ENCODE data around the gene PRSS27.
"Not testable (repeated sequence)": the region's sequence is repeated elsewhere in the genome, so short reads cannot be mapped to it uniquely, and the experiment has no call there.

The PRSS27 gene

DNA sequence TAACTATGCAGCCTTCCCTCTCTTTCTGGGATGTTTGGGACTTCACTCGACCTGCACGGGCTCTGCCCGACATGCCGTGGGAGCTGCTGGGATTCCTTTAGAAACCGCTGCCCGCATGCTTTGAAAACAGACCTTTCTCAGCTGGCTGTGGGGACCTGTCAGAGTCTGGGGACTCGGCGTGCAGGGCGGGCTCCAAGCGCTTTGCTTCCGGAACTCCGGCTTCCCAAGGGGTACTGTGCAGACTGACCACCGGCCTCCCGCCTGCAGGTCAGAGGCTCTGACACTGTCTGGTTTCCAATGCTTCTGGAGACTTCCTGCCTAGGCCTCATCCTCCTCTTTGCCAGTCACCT lies 11.8 kb downstream of the PRSS27 start:
- DNase-seq, result no peak

DNA sequence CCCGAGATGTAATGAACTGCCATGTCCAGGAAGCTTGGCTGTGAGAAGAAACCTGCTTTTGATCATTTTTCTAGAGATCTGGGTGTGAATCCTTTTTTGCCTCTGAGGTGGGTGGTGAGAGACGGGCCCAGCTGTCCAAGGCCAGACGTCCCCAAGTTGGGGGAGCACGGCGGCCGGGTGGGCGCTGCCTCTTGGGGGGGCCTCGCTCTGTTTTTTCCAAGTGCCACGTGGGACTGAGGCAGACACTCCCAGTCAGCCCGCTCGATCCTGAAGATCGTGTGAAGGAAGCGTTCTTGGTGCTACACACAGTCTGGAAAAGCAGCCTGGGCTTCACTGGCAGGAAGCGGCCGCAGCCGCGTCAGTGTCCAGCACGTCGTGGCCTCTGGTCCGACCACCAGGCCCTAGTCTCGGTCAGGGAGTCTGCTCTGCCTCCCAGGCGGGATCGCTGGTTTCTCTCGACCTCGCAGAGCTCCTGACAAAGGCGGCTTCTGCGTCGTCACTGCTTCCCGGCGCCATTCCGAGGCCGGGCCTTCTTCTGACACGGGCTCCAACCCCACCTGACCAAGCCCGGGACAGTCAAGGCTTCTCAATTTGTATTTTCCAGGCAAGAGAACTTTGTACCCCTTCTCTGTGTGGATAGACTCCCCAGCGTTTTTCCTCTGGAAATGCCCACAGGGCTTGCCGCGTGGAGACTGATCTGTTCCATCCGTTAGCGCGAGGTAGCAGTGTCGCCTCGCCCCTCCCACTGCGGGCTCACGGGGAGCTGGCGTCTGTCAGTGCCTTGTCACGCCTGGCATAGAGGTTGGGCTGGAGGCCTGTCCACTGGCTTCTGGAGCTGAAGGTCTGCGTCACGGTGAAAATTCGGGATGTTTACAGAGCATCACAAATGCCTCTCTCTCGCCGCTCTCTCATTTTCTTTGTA lies 12.4 kb downstream of the PRSS27 start:
- DNase-seq, result no peak

DNA sequence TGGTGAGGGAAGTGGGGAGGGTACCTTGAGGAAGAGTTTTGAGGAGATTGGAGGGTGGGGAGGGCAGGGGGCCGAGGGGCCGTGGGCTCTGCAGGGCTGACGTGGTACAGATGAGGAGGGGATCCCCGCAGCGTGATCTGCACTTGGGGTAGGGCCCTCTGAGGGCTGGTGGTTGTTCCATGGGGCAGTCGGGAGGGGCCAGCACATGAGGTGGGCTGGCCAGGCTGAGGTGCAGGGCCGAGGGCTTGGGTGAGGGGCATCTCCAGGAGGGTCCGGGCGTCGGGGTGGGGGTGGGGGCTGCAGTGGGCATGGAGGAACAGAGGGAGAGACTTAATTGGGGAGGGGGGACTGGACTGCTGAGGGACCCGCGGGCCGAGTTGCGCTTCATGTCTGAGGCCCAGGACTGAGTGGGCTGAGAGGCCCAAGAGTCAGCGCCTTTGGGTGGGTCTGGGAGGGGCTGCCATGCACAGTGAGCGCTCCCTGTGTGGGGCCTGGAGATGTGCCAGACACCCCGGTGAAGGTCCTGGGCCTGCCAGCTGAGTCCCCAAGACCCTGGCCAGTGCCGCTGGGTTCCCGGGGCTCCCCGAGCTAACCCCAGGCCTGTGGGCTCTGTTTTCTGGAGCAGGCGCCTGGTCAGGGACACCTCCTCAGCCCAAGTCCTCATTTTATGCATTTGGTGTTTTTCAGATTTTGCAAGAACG lies 13.3 kb downstream of the PRSS27 start:
- no peak for DNase-seq

DNA sequence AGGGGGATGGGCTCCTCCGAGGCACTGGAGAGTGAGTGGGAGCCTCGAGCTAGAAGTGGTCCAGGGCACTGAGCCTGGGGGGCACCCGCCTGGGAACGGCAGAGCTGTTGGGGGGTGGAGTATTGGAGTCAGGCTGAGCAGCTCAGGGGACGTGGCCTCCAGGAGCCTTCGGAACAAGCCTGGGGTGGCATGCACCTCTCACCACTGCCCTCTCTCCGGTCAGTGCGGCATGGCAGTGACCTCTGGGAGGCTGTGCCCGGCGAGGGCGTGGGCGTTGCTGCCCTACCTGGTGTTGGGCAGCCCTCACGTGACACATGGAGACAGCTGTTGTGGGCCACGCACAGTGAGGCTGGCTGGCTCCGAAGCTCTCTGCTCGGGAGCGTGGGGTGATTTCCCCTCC lies 13.9 kb downstream of the PRSS27 start:
- DNase-seq, result no peak

DNA sequence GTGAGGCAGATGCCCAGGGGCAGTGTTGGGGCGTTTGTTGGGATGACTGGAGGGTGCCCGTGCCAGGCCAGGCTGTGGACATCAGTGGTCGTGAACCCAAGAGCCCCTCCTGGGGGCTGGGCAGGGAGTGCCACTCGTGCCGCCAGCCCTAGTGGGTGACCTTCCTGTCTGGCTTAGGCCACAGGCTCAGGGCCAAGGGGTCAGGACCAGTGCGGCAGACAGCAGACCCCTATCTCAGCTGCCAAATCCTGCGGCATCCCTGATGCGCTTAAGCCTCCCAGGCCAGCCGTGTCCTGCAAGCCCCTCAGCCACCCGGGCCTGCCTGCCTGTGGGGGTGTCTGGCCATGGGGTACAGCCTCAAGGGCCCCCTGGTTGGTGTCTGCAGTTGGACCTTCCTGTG lies 14.7 kb downstream of the PRSS27 start:
- DNase-seq, result no peak

DNA sequence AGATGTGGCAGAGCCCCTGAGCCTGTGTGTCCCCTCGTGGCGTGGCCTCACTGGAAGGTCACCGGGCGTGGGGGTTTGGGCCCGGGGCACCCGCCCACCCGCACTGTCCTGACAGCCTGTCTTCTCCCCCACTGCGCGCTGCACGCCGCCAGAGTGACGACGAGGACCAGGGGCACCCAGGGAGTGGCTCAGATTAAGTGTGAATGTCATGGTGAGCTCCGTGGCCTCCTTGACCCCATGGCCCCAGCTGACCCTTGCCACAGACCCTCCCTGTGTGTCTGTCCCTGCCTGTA lies 15.1 kb downstream of the PRSS27 start:
- DNase-seq, result no peak

DNA sequence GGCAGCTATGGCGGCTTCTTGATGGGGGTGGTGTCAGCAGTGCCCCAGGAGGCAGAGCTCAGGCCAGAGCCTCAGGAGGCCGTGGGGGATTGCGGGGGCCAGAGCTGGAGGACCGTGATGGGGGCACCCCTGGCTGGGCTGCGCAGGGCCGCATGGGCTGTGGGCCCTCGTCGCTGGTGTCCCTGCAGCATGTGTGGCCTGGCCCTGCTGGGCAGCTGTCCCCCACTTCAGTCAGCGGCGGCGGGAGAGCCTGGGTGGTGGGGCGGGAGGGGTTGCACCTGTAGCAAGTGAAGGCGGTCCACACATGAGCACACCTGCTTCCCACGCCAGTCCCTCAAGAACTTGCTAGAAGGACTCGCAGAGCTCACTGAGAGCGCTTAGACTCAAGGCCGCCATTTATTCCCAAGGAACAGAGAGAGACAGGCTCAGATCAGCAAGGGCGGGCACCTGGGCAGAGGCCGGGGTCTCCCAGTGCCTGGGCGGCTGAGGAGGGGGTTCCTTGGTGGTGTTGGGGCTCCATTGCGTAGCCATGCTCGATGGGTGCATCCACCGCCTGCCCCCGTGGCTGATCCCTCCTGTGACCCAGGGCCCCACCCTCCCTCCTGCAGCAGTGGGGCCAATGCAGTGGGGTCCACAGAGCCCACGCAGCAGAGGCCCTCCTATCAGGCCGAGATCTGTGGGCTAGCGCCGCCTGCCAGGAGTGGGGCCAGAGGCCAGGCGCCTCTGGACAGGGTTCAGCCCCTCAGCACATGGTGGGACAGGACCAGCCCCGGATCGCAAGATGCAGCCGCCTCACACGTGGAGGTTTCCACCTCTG lies 15.7 kb downstream of the PRSS27 start:
- no peak for DNase-seq

DNA sequence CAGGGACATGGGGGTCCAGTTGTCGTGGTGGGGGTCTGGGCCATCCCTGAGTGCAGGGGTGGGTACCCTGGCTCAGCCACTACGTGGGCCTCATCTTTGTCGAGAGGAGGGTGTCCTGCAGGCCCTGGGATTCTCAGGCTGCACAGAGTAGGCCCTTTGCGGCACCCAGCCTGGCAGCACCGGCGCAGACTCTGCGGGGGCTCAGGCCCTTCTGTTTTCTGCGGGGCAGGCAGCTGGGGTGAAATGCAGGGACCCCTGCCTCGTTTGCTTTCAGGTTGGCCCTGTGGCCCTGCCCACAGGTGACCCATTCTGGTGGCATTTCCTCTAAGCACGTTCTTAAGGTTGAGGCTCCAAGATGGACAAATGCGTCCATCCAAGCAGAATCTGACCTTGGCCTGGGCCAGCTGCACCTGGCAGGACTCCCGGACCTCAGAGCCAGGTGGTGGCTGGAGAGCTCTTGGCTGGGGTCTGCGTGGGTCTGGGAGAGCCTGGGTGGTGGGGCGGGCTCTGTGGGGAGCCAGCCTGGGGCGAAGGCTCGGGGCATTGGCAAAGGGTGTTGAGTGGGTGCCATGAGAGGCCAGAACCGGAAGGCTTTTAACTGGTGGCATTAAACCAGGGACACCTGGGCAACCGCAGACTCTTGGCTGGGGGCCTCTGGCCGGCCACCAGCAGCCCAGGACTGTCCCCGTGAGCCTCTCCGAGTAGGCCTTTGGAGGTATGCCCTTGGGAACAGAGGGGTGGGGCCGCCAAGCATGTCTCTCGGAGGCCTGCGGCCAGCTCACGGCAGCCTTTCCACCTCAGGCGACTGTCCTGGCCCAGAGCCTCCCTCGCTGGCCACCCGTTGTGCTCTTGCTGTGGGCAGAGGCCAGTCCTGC lies 16.9 kb downstream of the PRSS27 start:
- no peak for DNase-seq

DNA sequence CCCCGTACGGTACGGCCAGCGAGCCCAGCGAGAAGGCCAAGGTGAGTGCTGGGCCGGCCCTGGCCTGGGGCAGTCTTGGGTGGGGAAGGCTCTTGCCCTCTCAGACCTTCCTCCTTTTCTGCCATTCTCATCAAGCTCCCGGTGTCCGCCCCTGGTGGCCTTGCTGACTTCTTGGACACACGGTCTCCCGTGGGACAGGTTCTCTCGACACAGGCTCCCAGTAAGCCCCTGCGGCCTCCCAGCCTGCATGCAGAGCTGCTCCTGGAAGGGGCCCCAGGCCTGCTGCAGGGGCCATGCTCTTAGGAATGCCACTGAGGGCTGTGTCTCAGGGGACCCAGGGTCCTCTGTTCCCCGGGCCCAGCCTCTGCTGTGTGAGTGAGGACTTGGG lies 17.6 kb downstream of the PRSS27 start:
- no peak for DNase-seq

DNA sequence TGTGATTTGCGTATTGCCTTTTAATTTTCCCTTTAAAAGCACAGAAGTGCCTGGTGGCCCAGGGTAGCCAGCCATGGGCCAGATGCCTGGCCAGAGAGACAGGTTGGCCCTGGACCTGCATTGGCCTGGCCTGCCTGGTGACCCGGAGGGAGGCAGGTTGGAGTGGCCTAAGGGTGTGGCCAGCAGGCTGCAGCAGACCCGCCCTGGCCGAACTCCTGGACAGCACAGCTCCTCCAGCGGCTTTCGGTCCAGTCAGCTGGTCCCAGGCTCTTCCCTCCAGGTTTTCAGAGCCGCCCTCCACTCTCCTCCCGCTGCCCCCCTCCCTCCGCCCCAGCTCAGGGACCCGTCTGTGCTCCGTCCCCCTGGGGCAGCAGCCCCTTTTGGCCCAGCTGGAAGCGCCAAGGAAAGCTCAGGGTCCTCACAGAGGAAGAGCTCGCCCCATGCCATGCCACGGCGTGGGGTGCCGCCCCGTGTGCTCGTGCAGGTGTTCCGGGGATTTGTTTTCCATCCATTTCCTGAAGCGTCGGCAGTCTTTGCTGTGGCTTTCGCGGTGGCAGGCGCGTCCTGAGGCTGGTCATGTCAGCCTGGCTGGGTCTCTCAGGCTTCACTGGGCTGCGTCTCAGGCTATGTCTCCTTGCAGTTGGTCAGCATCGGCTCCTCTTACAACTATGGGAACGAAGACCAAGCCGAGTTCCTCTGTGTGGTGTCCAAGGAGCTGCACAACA lies 18.1 kb downstream of the PRSS27 start:
- no peak for DNase-seq

DNA sequence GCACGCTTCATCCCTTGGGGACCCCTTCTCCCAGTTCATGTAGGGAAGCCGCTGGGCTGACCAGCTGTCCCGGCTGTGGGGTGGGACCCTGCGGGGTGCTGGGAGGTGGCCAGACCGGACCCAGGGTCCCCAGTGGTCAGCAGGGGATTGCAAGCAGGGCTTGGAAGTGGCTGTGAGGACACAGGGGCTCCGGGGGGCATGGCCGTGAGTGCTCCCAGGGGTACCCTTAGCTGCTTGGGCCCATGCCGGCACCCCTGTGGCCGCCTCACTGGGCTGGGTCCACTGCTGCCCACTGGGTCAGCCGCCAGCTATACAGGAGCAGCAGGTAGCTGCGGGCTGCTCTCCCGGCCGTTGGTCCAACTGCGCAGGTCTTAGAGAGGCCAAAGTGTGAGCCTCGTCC lies 18.8 kb downstream of the PRSS27 start:
- no peak for DNase-seq

DNA sequence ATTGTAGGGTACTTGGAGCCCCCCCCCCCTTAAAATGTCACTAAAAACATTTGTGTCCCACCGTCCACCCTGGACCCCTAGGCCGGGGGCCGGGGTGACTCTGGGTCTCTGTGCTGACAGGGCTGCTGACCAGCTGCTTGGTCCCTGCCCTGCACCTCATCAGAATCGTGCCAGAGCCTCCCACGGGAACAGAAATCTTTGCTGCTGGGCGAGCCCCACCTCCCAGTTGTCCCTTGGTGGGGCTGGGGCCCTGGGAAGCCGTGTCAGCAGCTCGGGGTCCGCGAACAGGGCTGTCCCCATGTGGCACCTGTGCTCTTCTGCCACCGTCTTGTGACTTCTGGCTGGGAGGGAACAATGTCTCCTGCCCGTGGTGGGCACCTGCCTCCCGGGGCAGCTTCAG lies 19.2 kb downstream of the PRSS27 start:
- no peak for DNase-seq

DNA sequence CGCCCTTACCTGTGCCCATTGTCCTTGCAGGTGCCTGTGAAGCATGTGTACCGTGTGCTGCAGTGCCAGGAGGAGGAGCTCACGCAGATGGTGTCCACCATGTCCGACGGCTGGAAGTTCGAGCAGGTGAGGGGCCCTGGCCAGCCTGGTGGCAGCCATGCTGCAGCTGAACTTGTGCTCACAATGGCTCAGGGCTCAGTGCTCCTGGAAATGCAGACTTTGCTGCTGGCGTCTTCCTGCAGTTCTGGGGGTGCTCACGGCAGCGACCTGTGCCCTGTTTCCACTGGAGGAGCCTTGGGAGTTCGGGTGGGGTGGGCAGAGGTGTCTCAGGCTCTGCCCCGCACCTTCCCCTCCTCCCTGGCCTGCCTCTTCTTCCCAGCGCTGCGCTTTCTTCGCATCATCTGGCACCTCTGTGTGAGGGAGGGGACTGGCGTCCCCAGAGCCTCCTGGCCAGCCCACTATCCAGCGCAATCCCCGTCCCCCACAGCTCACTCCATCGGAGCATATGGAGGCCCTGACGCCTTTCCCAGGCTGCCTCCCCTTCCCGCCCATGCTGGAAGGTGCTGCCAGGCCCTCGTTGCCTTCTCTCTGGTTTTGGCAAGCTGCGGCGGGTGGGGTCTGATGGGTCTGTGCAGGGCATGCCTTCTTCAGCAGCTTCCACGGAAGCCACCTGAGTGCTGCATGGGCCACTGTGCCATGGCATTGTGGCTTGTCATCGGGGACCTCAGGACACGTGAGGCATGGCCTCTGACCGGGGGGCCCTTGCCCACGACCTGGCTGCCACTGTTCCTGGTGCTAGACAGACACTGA lies 20.0 kb downstream of the PRSS27 start:
- DNase-seq, result no peak

DNA sequence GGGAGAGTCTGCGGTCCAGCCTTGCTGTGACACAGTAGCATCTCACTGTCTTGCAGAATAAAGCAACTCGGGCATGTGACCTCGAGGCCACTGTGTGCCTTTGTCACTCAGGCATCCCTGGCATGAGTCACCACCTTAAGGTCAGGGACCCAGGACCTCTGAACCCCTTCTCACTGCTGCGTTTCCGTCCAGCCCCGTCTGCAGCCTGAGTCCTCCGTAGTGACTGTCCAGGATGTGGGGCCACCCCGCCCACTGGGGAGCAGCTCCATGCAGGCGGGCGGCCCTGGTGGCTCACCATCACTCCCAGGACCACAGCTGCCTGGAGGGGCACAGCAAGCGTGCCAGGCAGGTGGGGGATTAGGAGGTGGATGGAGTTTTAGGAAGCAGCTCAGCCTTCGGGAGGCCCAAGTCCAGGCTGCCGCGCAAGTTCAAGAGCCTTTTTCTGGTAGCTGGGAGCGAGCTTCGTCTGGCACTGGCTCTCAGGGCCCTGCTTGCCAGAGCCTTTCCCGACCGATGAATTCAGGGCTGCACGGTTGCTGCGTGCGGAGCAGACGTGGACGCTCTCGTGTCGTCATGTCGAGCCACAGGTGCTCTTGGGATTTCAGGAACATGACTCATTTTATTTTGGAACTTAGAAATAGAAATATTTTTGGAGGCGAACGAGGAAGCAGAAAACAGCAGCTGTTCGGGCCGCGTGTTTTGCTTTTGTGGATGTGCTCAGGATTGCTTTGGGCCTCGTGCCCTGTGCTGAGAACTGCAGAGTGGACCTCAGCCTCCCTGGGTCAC lies 20.9 kb downstream of the PRSS27 start:
- DNase-seq, result no peak

DNA sequence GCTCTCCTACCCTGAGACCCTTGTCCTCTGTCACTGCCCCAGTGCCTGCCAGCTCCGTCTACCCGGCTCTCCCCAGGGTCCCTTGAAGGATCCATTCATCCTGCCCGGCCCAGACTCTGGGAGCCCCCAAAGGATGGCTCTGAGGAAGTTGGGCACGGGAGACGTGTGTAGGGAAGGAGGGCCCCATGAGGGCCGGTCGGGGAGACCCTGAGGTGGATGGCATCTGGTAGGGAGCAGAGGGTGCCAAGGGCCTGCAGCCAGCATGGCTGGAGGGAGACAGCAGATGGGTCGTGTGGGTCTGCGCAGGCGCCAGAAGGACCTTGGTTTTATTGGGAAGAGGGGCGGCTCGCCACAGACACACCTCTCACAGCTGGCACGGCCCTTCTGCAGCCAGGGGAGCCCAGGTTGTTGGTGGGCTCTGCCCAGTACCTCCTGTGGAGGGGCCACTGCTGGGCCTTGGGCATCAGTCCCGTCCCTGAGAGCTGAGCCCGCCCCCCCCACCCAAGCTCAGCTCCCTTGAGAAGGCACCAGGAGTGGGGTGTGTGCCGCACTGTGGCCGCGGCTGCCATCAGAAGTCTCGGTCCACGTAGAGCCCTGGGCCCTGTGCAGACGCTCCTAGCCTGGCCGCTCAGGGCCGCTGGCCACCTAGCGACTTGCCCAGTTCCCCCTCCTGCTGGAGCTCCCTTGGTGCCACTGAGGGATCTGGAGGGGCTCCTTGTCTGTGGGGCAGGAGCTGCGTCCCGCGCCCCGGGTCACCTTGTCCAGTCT lies 21.7 kb downstream of the PRSS27 start:
- no peak for DNase-seq

DNA sequence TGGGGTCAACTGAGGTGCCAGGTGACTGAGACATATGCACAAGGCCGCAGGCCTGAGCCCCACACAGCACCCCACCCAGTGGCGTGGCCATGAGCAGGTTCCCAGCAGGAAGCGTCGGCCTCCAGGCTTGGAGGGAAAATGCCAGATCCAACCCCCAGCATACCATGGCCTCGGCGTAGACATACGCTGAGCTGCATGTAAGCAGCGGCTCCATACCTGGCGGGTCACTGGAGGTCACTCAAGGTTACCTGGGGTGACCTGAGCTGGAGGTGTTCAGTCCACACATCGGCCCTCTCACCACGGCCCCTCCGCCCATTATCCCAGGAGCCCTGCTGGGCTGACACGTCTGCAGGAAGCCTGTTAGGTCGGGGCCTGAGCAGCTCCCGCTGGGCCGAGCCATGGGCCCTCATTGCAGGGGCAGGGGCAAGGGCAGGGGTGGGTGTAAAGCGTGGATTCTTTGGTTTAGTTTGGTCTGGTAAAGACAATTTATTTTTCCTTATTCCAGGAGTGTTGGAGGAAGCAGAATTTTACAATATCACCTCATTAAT lies 22.5 kb downstream of the PRSS27 start:
- no peak for DNase-seq

DNA sequence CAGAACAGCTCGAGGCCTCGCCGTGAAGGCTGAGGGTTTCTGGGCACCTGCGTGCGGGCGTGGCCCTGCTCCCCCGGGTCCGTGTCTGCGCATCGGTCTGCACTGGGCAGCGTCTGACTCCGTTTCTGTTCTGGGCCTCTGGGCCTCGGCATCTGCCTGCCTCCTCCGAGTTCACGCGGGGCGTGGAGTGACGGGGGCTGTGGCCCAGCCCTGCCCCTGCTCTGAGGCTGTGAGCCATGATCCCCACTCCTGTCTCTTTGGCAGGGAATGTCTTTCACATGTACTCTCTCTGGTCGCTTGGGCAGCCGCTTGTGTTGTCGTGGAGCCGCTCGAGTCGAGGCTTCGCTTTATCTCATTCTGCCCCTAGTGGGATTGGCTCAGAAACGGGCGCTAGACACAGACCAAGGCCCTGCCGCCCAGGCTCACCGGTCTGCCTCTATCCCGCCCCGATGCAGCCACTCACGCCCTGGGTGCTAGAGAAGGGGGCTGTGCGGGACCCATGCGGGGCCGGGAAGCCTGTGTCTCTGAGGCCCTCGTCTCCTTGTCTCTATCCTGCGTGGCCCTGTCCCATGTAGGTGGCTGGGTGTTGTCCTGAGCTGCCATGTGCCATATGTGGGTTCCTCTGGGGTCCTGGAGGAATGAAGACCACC lies 23.3 kb downstream of the PRSS27 start:
- DNase-seq, result not testable (repeated sequence)

DNA sequence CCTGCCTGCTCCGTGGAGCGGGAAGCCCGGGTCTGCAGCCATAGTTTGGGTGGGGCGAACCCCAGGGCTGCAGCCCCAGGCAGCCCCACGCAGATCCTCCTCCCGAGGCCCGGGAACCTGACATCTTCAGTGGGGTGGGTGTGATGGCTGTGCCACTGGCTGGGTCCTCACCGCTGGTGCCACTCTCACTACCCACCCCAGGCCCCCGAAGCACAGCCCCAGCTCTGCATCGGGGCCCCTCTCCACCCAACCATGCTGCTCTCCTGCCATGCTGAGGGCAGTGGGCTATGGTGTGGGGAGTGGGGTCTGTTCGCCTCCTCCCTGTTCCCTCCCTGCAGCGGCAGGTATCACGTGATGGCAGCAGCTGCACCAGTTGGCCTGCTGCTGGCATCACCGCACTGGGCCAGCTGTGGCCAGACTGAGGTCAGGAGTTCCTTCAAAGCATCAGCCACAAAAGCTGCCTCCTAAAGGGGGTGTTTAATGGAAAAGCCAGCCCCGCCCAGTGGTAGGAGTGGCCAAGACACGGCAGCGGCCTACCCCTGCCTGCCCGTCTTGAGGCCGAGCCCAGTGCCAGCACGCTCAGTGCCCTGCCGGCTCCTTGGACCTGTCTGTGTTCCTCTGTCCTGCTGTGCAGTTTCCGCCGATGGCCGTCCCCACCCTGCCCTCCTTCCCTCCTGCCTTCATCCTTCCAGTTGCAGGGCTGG lies 26.9 kb downstream of the PRSS27 start:
- DNase-seq, result no peak

Data from suppressor macrophage (primary cell).